NCI-H1417 treated with DMSO at 0.1 percent for 48 hours (cell line): ENCODE data around the gene HOXD4.

Source experiments
- DNase-seq: peaks from one replicate; lab custom pipeline; 2025; lab: John Stamatoyannopoulos, UW

The HOXD4 gene

GRCh38 chr2:176187899-176188773 is 36.8 kb downstream of the HOXD4 start, which contains the start of gene HOXD1:
Gene HOXD1, plus strand, starts transcription at chr2:176188668. Its CDS starts 134 bp downstream, at chr2:176188802.
- peak; percentile 22 for DNase-seq

GRCh38 chr2:176188774-176189680 is 37.7 kb downstream of the HOXD4 start:
- DNase-seq: no peak

GRCh38 chr2:176189681-176190641 is 38.6 kb downstream of the HOXD4 start:
- DNase-seq: no peak

- DNase-seq: no peak
These were observed 41.0 kb downstream of the HOXD4 start for GRCh38 chr2:176192351-176192750.

GRCh38 chr2:176193048-176193447 is 41.7 kb downstream of the HOXD4 start:
- DNase-seq: no peak

GRCh38 chr2:176199902-176200301 is 48.6 kb downstream of the HOXD4 start:
- DNase-seq: no peak

- no peak for DNase-seq
These were observed 49.6 kb downstream of the HOXD4 start for GRCh38 chr2:176200971-176201370.

GRCh38 chr2:176202491-176202890 is 51.1 kb downstream of the HOXD4 start:
- DNase-seq: no peak
